Peyer's patch (tissue), 4 donors: ENCODE measurements around the gene SYNJ2BP. TPM values are rescaled to one million over a fixed set of nuclear protein-coding genes. Genes with fewer than 3 reads are reported as not detected.

ENCODE experiments used
- DNase-seq, 3 donors: peaks; one replicate each; pipeline ENCODE4 v3.0.0-alpha.2; 2017 to 2019
- H3K27ac ChIP-seq, 4 donors: fragments of 200-600 bp; sonication (generic); one replicate each; pipeline ENCODE4 v1.5.1; 2016 to 2019
- H3K27me3 ChIP-seq, 2 donors: fragments of 200-600 bp; sonication (generic); one replicate each; pipeline ENCODE4 v1.5.1; 2019
- H3K36me3 ChIP-seq, 3 donors: fragments of 200-600 bp; sonication (generic); one replicate each; pipeline ENCODE4 v1.5.1; 2016 to 2019
- H3K4me1 ChIP-seq, 4 donors: fragments of 200-600 bp; sonication (generic); one replicate each; pipeline ENCODE4 v1.5.1; 2016 to 2019
- H3K4me3 ChIP-seq, 4 donors: fragments of 200-600 bp; sonication (generic); 1 replicate in 3 of 4; 2 replicates in 1 of 4; pipeline ENCODE4 v1.5.1; 2016 to 2019; ENCODE audit warnings: mild to moderate bottlenecking in 1 of 4
- H3K9me3 ChIP-seq, 4 donors: fragments of 200-600 bp; sonication (generic); one replicate each; pipeline ENCODE4 v1.5.1; 2016 to 2019; ENCODE audit warnings: mild to moderate bottlenecking in 1 of 4
- CTCF ChIP-seq, 6 experiments: fragments of 450-650 bp in 4 of 6; fragments of 200-600 bp in 2 of 6; sonication (generic) in 1 of 6; IDR thresholded peaks; one replicate each; pipeline ENCODE4 v1.5.1; 2017 to 2019; ENCODE audit warnings: antibody characterized with exemption in 6 of 6, mild to moderate bottlenecking in 3 of 6, moderate library complexity in 1 of 6
- POLR2A ChIP-seq, 2 donors: fragments of 450-650 bp; IDR thresholded peaks; one replicate each; pipeline ENCODE4 v1.5.1; 2017; ENCODE audit warnings: antibody characterized with exemption in 2 of 2, mild to moderate bottlenecking in 2 of 2, moderate library complexity in 2 of 2
- total RNA-seq, 4 donors: library from RNA; depleted of rRNA; stranded (reverse); fragments of >200 nt; gene quantifications; one replicate each; pipeline ENCODE4 v1.1.0, GENCODE V29; 2016

SYNJ2BP gene
- total RNA-seq, 4 donors from 2014 or later, result 34.4 to 40.2 (median 38.9) TPM

- Histone ChIP-seq H3K36me3 (peaks cover 0 to 9% (median 0%) of the 10 kb centered on the region in 3 donors), H3K4me3 (no peak overlapping the region)
- no peak for TF ChIP-seq CTCF (IDR thresholded peaks at IDR 0.05)
Measured at GRCh38 chr14:70382536-70382935, 34.4 kb downstream of the SYNJ2BP start.

DNA sequence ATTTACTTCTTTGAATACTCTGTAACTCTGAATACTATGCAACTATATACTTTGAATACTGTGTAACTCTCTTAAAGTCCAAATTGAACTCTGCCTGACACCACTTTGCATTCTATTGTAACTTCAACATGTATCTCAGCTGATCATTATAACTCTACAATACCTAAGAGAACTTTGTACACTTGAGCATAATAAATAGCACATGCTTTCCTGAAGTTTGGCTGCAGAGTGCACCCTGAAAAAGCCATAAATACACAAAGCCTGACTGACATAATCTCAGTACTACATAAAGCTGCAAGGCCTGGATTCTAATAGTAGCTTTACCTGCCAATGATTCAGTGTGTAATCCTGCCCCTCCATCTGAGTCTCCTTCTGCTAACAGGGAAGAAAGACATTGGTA is 36.1 kb downstream of the SYNJ2BP start:
- H3K9me3 ChIP-seq, result no peaks in the 10 kb centered on the region
- no peak for DNase-seq
- no peaks in the 10 kb centered on the region for H3K27me3 ChIP-seq
- no peak overlapping the region for H3K4me3 ChIP-seq
- H3K4me1 ChIP-seq, result peaks cover 0 to 10% (median 0%) of the 10 kb centered on the region in 4 donors
- peak overlapping the region in 1 of 4 donors; percentile 7 for H3K27ac ChIP-seq
- TF ChIP-seq POLR2A (IDR thresholded peaks at IDR 0.05), result no peak
- TF ChIP-seq CTCF (IDR thresholded peaks at IDR 0.05), result no peak
- peaks cover 0 to 3% (median 0%) of the 10 kb centered on the region in 3 donors for H3K36me3 ChIP-seq

More at GRCh38 chr14:70382536-70382935, 34.4 kb downstream of the SYNJ2BP start:
- no peak for DNase-seq
- Histone ChIP-seq H3K4me1 (peaks cover 0 to 10% (median 0%) of the 10 kb centered on the region in 4 donors), H3K27ac (no peak overlapping the region), H3K27me3 (no peaks in the 10 kb centered on the region), H3K9me3 (no peaks in the 10 kb centered on the region)

GRCh38 chr14:70378696-70379095 is 38.2 kb downstream of the SYNJ2BP start:
- peaks cover 0 to 21% (median 0%) of the 10 kb centered on the region in 3 donors for H3K36me3 ChIP-seq
- TF ChIP-seq CTCF (IDR thresholded peaks at IDR 0.05) (no peak), POLR2A (IDR thresholded peaks at IDR 0.05) (no peak)
- H3K27me3 ChIP-seq, result no peaks in the 10 kb centered on the region
- H3K9me3 ChIP-seq, result no peaks in the 10 kb centered on the region
- peak overlapping the region in 1 of 4 donors; percentile 6 for H3K27ac ChIP-seq
- H3K4me3 ChIP-seq, result no peak overlapping the region
- peaks cover 0 to 10% (median 0%) of the 10 kb centered on the region in 4 donors for H3K4me1 ChIP-seq
- DNase-seq, result no peak

Other genes starting within 250 kb of the SYNJ2BP start
- 1 to 10 TPM in 1 of 4 donors, under 1 TPM in 3; 0.18 to 4.1 (median 0.69) TPM for gene SLC8A3, start 228.1 kb downstream of the SYNJ2BP start, total RNA-seq
- gene COX16, start 57.4 kb downstream of the SYNJ2BP start, total RNA-seq, result 10 to 100 TPM; 15.4 to 48.7 (median 25.9) TPM
- gene ADAM21, start 35.1 kb upstream of the SYNJ2BP start, total RNA-seq, result not detected
- gene ADAM20, start 117.9 kb upstream of the SYNJ2BP start, total RNA-seq, result 1 to 10 TPM in 2 of 4 donors, under 1 TPM in 2; 0.53 to 3.2 (median 1.4) TPM
- 10 to 100 TPM; 26.0 to 42.1 (median 28.1) TPM for gene MED6, start 183.6 kb upstream of the SYNJ2BP start, total RNA-seq
- under 1 TPM; 0.35 to 0.83 (median 0.46) TPM for gene TTC9, start 224.8 kb upstream of the SYNJ2BP start, total RNA-seq